ENCODE data around the gene DDRGK1.

DDRGK1 gene

DNA sequence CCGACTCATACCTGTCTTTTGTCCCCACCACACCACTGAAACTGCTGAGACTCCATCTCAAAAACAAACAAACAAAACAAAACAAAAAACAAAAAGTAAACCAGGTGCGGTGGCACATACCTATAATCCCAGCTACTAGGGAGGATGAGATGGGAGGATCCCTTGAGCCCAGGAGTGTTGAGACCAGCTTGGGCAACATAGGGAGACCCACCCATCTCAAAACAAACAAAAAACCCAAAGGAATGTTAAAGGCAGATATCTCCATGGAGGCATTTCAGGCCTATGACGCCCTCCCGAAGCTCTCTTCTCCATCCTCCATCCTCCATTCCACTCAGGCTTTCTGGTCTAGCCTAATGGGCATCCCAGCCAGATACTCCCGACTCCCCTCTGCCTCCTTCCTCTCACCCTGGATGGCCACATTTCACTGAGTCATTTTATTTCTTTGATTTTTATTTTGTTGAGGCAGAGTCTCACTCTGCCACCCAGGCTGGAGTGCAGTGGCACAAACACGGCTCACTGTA lies 37.8 kb upstream of the DDRGK1 start:
- WGBS = 85% methylated on average over 6 of the region's 6 CpGs
- H3K4me1 ChIP-seq (ENCODE audit: insufficient read depth, low read length) = no peaks in the 10 kb centered on the region
- H3K27me3 ChIP-seq (ENCODE audit: insufficient read depth, low read length) = peaks cover 54% of the 10 kb centered on the region
- no peaks in the 10 kb centered on the region for H3K36me3 ChIP-seq (ENCODE audit: insufficient read depth, low read length)
- H3K27ac ChIP-seq (ENCODE audit: low read depth, low read length) = no peak overlapping the region
- no peak overlapping the region for H3K9ac ChIP-seq (ENCODE audit: low read depth, low read length)
- H3K4me3 ChIP-seq (ENCODE audit: low read length) = no peak overlapping the region
- no peaks in the 10 kb centered on the region for H3K9me3 ChIP-seq (ENCODE audit: insufficient read depth, low read depth, low read length)

- peak overlapping the region; percentile 58; the same call in 1 of the 2 replicates for H3K4me3 ChIP-seq (ENCODE audit: low read length)
- no peaks in the 10 kb centered on the region for H3K9me3 ChIP-seq (ENCODE audit: insufficient read depth, low read depth, low read length)
- no peaks in the 10 kb centered on the region for H3K4me1 ChIP-seq (ENCODE audit: insufficient read depth, low read length)
- no peaks in the 10 kb centered on the region for H3K36me3 ChIP-seq (ENCODE audit: insufficient read depth, low read length)
- 89% methylated on average over 15 of the region's 15 CpGs for WGBS
- no peak overlapping the region for H3K27ac ChIP-seq (ENCODE audit: low read depth, low read length)
- H3K27me3 ChIP-seq (ENCODE audit: insufficient read depth, low read length) = peaks cover 66% of the 10 kb centered on the region
- no peak overlapping the region for H3K9ac ChIP-seq (ENCODE audit: low read depth, low read length)
These were observed 36.4 kb upstream of the DDRGK1 start for GRCh38 chr20:3240776-3241363.

DNA sequence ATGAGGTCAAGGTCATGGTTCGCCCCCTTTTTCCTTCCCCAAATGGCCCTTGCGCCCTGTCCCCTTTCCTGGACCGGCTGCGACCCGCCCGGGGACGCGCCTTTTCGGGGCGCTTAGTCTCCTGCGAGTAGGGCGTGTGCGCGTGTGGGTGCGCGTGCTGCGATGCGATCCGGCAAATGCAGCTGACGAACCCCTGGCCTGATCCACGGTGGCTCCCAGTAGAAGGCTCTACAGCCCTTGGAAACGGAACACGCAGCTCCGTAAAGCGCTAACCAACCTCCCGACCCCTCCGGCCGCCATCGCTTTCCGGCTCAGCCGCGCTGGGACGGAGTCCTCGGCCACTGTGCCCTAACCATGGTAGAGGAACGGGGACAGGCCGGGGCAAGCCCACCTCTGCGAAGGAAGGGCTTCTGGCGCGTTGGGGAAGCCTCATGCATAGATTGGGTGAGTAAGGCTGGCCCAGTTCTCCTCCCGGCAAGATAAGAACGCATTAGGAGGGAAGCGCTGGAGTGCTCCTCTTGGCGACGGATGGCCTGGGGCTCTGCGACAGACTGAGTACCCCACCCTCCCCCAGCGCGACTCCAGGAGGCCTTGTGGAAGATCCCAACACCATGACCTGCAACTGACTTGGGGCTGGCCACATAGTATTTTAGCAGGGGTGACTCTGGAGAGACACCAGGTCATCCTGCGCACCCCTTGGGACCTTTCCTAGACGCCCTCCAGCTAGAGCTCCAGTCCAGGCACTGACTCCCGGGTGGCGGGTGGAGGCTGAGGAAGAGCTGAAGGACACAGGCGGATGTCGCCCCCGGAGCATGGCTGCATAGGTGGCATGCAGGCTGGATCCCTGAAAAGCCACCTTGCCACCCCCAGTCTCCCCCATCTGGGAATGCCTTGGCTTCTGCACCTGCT lies 35.6 kb upstream of the DDRGK1 start:
- peak overlapping the region; percentile 58 for H3K4me3 ChIP-seq (ENCODE audit: low read length)
- no peaks in the 10 kb centered on the region for H3K9me3 ChIP-seq (ENCODE audit: insufficient read depth, low read depth, low read length)
- no peak overlapping the region for H3K9ac ChIP-seq (ENCODE audit: low read depth, low read length)
- no peaks in the 10 kb centered on the region for H3K4me1 ChIP-seq (ENCODE audit: insufficient read depth, low read length)
- H3K27ac ChIP-seq (ENCODE audit: low read depth, low read length) = no peak overlapping the region
- H3K36me3 ChIP-seq (ENCODE audit: insufficient read depth, low read length) = no peaks in the 10 kb centered on the region
- peaks cover 68% of the 10 kb centered on the region for H3K27me3 ChIP-seq (ENCODE audit: insufficient read depth, low read length)
- 11% methylated on average over 54 of the region's 54 CpGs for whole genome bisulfite sequencing

DNA sequence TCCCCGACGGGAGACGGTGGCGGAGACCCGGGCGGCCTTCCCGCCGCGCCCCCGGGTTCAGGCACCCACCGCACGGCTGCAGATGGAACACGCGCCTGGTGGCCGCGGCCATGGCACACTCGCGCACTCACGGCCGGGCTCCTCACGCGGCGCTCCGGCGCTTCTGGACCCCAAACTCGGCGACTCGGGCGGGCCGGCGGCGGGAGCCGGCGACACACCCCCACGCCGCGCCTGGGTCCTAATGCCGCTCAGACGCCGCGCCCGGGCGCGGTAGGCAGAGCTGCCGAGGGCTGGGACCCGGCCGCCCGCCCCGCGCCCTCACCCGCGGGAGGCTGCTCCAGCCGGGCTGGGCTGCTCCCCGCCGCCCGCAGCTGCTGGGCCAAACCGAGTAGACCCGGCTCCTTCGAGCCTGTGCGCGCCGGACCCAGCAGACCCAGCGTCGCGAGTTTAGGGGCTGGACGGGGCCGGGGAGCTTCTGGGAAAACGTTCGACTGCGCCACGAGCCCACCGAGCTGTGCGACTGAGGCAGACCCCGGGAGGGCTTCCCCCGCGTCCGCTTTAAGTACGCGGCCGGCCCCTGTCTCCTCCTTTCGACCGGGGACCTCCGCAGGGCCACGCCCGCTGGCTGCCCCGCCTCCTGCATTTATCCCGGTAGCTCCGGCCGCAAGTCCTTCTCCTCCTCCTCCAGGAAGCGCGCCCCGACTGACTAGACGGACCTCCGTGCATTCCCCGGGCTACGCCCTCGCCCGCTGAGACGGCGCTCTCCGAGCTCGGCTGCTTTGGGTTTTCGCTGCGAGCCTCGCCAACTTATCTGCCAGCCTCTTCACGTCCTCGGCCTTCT lies 34.8 kb upstream of the DDRGK1 start, which contains the start of gene SLC4A11:
TSS of gene SLC4A11 (minus strand) at position 165 of the 841 bp plus-strand sequence. CDS start at position 112, 53 bp downstream.
- peak within 1 kb of the TSS; percentile 58 for H3K4me3 ChIP-seq (ENCODE audit: low read length)
- H3K27me3 ChIP-seq (ENCODE audit: insufficient read depth, low read length) = peaks cover 68% of the 10 kb centered on the region
- H3K9ac ChIP-seq (ENCODE audit: low read depth, low read length) = peak within 1 kb of the TSS; percentile 56
- no peaks in the 10 kb centered on the region for H3K4me1 ChIP-seq (ENCODE audit: insufficient read depth, low read length)
- no peaks in the 10 kb centered on the region for H3K36me3 ChIP-seq (ENCODE audit: insufficient read depth, low read length)
- H3K27ac ChIP-seq (ENCODE audit: low read depth, low read length) = no peak within 1 kb of the TSS
- under 1% methylated on average over 107 of the region's 107 CpGs for WGBS
- no peaks in the 10 kb centered on the region for H3K9me3 ChIP-seq (ENCODE audit: insufficient read depth, low read depth, low read length)

DNA sequence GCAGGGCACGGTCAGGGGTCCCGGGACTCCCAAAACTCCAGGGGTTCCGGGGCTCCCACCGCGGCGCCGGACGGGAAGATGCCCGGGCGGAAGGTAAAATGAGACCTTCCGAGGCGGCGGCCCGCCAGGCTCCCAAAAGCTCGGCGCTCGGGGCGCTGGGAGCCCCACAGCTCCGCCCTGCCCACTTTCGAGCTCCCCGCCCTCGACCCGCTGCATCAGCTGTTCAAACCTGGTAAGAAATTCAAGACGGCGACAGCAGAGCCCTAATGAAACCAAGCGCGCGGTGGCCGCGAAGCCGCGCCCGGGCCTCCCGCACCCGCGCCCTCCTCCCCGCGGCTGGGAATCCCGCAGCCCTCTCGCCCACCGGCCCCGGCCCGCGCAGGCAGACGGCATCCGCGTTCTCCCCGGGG lies 34.1 kb upstream of the DDRGK1 start:
- Histone ChIP-seq H3K9ac (ENCODE audit: low read depth, low read length) (peak overlapping the region; percentile 56), H3K27ac (ENCODE audit: low read depth, low read length) (no peak overlapping the region), H3K4me1 (ENCODE audit: insufficient read depth, low read length) (no peaks in the 10 kb centered on the region), H3K36me3 (ENCODE audit: insufficient read depth, low read length) (no peaks in the 10 kb centered on the region), H3K9me3 (ENCODE audit: insufficient read depth, low read depth, low read length) (no peaks in the 10 kb centered on the region), H3K27me3 (ENCODE audit: insufficient read depth, low read length) (peaks cover 68% of the 10 kb centered on the region), H3K4me3 (ENCODE audit: low read length) (peak overlapping the region; percentile 58)
- under 1% methylated on average over 48 of the region's 48 CpGs for WGBS

DNA sequence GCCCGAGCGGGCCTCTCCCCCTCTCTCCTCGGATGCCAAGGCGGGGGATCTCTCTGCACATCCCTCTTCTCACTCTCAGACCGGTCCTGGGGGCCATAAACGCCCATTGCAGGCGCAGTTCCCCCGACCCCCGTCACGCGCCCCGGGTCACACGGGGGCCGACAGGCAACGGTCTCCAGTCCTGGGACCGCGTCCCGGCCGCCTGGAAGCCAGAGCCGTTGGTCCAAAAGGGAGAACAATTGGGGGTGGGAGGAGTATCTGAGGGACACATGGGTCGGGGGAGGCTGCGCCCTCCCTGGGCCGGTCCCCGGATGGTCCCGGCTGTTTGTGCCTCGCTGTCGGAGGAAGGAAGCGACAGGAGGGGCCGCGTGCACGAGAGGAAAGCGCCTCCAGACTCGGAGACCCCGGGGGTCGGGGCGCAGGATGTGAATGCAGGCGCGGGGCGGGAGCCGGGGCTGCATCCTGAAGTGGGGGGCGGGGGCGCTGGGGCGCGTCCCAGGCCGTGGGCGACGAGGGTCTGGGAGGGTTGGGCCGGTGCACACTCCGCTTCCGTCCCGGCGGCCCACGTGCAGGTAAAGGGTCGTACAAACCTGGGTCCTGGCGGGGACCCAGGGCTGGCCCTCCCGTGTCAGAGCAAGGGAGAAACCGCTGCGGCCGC lies 33.6 kb upstream of the DDRGK1 start:
- no peaks in the 10 kb centered on the region for H3K9me3 ChIP-seq (ENCODE audit: insufficient read depth, low read depth, low read length)
- H3K4me3 ChIP-seq (ENCODE audit: low read length) = peak overlapping the region; percentile 58
- H3K4me1 ChIP-seq (ENCODE audit: insufficient read depth, low read length) = no peaks in the 10 kb centered on the region
- whole genome bisulfite sequencing = 2% methylated on average over 59 of the region's 59 CpGs
- no peak overlapping the region for H3K27ac ChIP-seq (ENCODE audit: low read depth, low read length)
- H3K36me3 ChIP-seq (ENCODE audit: insufficient read depth, low read length) = no peaks in the 10 kb centered on the region; the same call in 1 of the 2 replicates
- peaks cover 68% of the 10 kb centered on the region for H3K27me3 ChIP-seq (ENCODE audit: insufficient read depth, low read length)
- peak overlapping the region; percentile 56; the same call in 1 of the 2 replicates for H3K9ac ChIP-seq (ENCODE audit: low read depth, low read length)

GRCh38 chr20:3237011-3237957 lies 32.8 kb upstream of the DDRGK1 start:
- Histone ChIP-seq H3K9ac (ENCODE audit: low read depth, low read length) (0 out of 2 replicates have a peak overlapping the region, but pooled peaks have one; percentile 56), H3K4me3 (ENCODE audit: low read length) (peak overlapping the region; percentile 58), H3K36me3 (ENCODE audit: insufficient read depth, low read length) (peaks cover 4% of the 10 kb centered on the region; the same call in 1 of the 2 replicates), H3K27me3 (ENCODE audit: insufficient read depth, low read length) (peaks cover 64% of the 10 kb centered on the region), H3K9me3 (ENCODE audit: insufficient read depth, low read depth, low read length) (no peaks in the 10 kb centered on the region), H3K27ac (ENCODE audit: low read depth, low read length) (no peak overlapping the region), H3K4me1 (ENCODE audit: insufficient read depth, low read length) (no peaks in the 10 kb centered on the region)
- 66% methylated on average over 25 of the region's 25 CpGs for WGBS

DNA sequence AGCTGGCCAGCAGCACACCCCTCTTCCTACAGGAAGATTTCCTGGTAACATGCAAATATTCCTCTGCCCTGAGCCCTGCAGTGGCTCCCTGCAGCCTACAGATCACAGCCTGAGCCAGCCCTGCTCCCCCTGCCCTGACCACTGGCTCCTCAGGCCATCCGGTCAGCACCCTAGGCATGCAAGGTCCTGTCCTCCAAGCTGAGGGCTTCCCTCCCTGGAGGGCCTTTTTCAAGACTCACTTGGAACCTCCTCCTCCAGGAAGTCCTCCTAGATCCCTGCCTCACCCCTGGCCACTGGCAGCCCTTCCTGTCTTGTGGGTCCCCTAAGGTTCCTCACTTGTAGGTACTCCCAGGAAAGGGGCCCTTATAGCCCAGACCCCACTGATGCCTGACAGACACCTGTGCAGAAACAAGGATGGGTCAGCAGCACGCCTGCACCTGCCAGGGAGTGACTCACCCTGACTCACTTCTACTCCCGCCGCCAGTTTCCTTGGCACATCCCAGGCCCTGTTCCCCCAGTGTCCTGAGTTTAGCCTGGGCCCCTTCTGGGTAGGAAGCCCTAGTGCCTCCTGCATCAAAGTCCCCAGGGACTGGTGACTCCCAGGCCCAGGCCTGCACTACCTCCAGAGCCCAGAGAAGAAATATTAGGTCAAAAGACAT lies 31.3 kb upstream of the DDRGK1 start:
- H3K27ac ChIP-seq (ENCODE audit: low read depth, low read length) = no peak overlapping the region
- no peaks in the 10 kb centered on the region for H3K9me3 ChIP-seq (ENCODE audit: insufficient read depth, low read depth, low read length)
- WGBS = 76% methylated on average over 4 of the region's 4 CpGs
- peaks cover 6% of the 10 kb centered on the region; the same call in 1 of the 2 replicates for H3K36me3 ChIP-seq (ENCODE audit: insufficient read depth, low read length)
- H3K9ac ChIP-seq (ENCODE audit: low read depth, low read length) = no peak overlapping the region
- no peak overlapping the region for H3K4me3 ChIP-seq (ENCODE audit: low read length)
- no peaks in the 10 kb centered on the region for H3K4me1 ChIP-seq (ENCODE audit: insufficient read depth, low read length)
- H3K27me3 ChIP-seq (ENCODE audit: insufficient read depth, low read length) = peaks cover 49% of the 10 kb centered on the region

- no peaks in the 10 kb centered on the region for H3K9me3 ChIP-seq (ENCODE audit: insufficient read depth, low read depth, low read length)
- H3K36me3 ChIP-seq (ENCODE audit: insufficient read depth, low read length) = peaks cover 9% of the 10 kb centered on the region
- WGBS = 94% methylated on average over 25 of the region's 25 CpGs
- no peak overlapping the region for H3K4me3 ChIP-seq (ENCODE audit: low read length)
- H3K9ac ChIP-seq (ENCODE audit: low read depth, low read length) = no peak overlapping the region
- H3K4me1 ChIP-seq (ENCODE audit: insufficient read depth, low read length) = no peaks in the 10 kb centered on the region
- H3K27me3 ChIP-seq (ENCODE audit: insufficient read depth, low read length) = peaks cover 31% of the 10 kb centered on the region
- no peak overlapping the region for H3K27ac ChIP-seq (ENCODE audit: low read depth, low read length)
These were observed 29.6 kb upstream of the DDRGK1 start for GRCh38 chr20:3233991-3234498.

All from HUES64 (cell line).